AG08395 (cell line): Measurements from ENCODE around the gene LNX1.

Experiments used
- DNase-seq: peaks from one replicate; pipeline ENCODE4 v3.0.0; 2012; ENCODE audit warnings: mixed read lengths, low spot score

Gene LNX1

DNA sequence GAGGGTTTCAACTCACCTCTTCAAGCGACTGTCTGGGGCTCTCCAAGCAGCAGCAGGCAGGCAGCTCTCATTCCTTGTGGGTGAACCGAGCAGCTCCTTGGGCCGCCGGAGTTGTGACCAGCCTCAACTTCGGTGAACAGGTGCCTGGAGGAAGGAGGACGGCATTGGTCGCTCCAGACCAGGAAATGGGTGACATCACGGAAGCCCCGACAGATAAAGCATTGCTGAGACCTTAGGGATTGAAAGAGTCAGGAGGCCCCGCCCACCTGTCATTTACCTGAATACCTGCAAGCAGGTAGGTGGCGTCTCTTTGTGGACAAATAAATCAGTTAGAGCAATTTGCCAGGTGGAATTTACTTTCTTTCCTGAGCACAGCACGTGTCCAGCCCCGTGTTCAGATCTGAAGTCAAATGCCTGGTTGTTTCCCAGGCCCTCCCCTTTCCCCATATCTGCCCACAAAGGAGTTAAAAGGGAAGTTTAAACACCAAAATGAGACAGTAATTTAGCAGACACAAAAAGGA is at the start of gene LNX1:
LNX1 (minus strand) TSS at position 115 of the 521 bp plus-strand sequence. CDS start 17,484 bp downstream, outside the sequence.
- DNase-seq = no peak

DNA sequence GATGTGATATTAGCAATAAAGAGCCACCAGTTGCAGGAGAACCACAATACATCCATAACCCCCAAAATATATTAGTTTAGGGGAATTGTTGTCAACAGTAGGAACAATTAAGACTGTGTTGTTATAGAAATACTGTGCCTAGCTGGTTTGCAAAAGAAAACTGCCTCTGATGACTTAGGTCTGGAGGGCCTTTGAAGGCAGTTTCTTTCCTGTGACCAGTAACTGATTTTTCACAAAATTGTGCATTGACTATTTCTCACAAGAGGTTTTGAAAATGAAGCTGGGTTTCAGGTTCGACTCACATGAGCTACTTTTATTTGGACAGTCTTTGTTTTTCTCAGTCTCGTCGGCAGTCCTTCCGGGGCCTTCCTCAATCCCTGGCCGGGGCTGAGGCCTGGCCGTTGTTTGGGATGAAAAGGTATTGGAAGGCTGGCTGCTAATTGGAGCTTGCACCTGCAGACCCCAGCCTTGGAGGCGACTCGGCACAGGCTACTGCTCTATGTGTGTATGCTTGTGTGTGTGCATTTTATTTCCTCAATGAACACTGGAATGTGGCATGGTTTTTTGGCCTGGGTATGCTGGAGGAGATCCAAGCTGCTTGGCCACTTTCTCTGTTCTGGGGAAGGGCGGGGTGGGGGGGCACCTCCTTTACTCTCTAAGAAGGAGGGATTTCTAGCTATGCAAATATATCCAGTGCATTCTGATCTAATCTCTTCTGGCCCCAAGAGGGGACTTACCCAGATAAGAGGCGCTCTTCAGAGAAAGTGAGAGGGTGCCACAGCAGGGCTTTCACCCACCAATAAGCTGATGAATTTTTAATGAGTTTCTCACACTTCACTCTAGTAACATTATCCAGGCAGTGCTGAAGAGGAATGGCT is 49.5 kb upstream of the LNX1 start:
- DNase-seq = no peak

DNA sequence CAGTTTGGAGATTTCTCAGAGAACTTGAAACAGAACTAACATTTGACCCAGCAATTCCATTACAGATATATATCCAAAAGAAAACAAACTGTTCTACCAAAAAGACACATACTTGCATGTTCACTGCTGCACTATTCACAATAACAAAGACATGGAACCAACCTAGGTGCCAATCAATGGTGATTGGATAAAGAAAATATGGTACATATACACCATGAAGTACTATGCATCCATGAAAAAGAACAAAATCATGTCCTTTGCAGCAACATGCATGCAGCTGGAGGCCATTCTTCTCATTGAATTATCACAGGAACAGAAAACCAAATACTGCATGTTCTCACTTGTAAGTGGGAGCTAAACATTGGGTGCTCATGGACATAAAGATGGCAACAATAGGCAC is 47.6 kb upstream of the LNX1 start:
- DNase-seq = no peak

DNA sequence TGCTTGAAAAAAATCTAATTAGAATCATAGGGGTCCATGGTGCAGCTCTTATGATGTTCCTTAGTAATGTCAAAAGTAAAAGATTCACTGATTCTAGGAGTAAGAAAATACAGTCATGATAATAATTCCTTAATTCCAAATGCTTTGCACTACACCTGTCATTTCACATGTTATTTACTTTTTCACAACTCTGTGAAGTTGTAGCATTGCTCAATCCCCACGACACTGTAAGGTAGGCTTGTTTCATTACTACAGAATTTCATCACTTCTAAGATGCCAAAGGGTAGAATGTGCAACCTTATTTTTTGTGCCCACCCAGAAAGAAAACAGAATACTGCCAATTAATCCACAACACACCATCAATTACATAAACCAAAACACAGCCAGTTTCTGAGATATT is 46.1 kb upstream of the LNX1 start:
- no peak for DNase-seq

DNA sequence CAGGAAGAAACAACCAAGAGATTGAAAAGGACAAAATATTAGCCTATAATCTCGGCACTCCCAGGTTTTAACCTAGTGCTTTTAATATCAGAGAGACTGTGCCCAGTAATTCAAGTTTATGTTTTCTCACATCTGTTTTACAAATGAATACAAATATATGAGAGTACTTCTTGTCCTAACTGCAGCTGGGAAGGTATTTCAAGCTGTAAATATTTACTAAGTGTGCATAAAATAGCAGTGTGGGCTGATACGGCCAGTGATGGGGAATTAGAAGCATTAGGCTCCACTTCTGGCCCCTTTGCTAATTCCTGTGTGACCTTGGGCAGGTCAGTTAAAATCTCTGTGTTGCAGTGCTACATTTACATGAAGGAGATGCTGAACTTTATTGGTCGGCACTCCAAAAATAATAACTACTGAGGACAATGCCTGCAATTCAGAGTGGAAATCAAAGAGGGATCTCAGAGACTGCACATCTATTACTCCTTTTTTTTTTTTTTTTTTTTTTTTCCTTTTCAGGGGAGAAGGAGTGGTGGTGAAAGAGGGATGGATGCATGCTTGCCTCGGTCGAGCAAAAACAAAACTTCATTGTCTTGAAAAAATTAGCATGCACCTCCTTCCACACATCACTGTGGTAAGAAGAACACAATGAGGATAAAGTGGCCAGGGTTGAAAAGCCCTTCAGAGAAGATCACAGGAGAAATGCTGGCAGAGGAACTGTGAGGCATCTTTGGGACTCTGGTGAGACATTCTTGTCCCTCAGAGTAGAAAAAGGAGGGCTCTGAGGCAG is 44.6 kb upstream of the LNX1 start:
- DNase-seq = no peak

DNA sequence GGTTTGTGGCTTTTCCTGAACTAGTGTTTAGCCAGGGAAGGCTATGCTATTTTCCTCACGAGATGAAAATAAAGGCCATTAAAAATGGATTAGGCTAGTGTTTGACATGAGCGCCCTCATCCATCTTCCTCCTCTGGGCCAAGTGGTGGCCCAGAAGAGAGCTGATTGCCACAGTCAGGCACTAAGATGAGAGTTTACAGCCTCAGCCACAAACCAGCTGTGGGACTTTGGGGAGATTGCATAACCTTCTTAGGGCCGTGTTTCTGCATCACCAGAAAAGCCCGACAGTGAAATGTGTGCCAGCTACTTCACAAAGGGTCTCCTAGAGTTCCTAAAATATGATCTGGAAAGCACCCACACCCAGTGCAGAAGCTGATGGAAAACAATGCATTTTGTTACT is 42.3 kb upstream of the LNX1 start:
- DNase-seq = peak; percentile 58

DNA sequence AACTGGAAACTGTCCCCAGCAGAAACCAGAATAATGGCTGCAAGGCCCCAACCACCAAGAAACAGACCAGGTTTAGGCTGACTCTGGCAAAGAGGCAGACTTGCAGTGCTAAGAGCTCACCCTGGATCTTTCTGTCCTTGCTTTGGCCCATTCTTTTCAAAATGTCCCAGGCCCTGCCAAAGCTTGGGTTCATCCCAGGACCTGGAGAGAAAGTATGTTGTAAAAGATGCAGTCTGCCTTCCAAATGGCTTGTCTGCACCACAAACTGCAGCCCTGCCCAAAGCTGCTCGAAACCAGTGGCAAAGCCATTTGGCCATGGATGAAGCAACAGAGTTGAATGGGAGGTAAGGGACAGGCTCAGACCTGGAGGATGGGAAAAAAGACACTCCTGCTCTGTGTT is 38.0 kb upstream of the LNX1 start:
- no peak for DNase-seq

DNA sequence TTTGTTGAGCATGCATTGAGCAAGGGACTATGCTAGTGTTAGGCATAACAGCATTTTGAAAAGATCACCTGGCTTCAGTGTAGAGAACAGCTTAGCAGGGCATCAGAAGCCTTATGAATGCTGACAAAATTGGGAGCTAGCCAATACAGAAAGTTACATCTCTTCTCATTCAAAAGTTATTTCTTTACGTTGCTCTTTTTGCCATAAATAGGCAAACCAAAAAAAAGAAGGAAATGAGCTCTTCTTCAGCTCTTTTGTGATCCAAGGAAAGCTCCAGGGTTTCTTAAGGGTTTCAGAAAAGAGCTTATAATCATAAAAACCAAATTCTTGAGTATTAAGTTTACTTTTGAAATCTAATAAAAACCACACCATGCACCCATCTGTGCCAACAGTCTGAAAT is 35.2 kb upstream of the LNX1 start:
- no peak for DNase-seq

DNA sequence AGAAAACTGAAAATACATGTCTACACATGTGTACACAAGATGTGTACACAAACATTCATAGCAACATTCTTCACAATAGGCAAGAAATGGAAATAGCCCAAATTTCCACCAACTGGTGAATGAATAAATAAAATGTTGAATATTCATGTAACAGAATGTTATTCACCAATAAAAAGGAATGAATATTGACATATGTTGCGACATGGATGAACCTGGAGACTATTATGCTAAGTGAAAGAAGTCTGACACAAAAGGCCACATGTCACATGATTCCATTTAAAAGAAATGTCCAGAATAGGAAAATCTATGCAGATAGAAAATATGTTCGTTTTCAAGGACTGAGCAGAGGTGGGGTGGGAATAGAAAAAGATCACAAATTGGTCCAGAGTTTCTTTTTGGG is 34.6 kb upstream of the LNX1 start:
- DNase-seq = no peak

DNA sequence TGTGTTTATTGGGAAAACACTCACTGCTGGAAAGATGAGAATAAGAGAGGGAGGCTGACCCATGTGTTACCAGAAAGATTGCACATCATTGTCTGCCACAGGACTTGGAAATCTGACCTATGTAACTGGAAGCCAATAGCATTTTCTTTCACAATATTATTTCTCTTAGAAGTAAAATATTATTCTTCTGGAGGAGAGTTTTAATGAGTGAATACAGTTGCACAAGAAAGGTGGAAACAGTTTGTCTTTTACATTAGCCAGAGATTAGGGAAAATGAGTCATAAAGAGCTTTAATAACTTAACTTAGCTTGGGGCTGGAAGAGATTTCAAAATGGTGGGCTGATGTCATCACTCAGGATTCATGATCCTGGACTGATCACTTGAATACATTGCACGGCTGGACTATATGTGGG is 31.5 kb upstream of the LNX1 start:
- peak; percentile 19 for DNase-seq

DNA sequence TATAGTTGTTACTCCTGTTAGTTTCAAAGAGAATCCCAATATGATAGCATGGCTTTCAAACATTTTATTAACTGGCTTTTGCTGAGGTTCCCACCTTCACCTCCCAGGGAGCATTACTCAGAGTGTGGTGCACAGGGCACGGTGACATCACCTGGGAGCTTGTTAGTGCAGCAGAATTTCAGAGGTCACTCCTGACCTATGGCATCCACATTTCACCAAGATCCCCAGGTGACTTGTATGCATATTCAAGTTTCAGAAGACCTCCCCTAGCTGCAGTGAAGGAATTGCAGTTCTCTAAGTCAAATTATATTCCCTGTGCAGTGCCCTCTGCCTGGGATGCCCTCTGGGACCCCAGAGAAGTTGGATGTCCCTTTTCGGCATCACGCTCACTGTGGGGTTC is 29.7 kb upstream of the LNX1 start:
- DNase-seq = no peak

DNA sequence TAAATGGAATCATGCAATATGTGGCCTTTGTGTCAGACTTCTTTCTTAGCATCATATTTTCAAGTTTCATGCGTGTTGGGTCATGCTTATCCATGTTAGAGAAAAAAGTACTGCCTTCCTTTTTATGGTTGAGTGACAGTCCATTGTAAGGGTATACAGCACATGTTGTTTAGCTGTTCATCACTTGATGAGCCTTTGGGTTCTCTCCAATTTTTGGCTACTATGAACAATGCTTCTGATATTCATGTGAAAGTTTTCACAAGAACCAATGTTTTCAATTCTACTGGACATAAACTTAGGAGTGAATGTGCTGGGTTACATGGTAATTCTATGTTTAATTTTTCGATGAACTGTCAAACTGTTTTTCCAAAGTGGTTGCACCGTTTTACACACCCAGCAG is 28.1 kb upstream of the LNX1 start:
- DNase-seq = no peak

DNA sequence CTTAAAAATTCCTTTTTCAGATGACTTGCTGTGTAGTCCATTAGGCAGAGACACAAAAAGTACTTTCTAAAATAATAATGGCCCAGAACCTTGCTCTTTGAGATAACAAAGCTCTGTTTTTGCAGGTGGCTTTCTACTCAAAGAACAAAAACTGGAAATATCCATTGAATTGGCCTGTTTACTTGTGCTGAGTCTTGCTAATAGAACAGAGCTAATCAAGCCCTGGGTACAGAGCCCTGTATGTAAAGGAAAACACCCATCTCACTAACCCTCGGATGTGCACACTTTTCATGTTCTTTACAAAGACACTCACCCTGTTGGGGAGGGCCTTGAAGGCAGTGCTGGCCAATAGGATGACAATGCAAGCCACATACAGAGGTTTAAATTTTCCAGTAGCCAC is 27.0 kb upstream of the LNX1 start:
- no peak for DNase-seq

DNA sequence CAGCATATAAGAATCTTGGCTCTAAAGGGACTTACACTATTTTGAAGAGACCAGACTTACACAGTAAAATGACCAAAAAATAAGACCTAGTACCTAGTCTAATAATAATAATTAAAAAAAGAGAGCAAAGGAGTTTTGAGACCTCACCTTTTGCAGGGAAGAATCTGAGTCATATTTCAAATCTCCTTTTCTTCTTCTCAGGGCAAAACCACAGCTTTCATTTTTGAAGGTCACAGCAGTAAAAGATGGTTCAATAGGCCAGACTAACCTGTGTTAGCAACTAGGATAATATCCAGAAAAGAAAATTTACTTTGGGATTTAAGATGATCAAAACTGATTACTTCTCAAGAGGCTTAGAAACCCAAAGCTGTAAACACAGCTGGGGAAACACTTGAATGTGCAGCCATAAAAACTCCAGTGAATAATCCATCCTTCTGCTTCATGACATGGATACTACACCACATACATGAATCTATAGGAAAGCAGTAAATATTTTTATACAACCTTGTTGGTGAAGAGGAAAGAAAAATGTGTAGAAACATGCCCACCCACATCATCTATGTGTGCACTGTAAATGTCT is 25.9 kb upstream of the LNX1 start:
- DNase-seq = no peak

DNA sequence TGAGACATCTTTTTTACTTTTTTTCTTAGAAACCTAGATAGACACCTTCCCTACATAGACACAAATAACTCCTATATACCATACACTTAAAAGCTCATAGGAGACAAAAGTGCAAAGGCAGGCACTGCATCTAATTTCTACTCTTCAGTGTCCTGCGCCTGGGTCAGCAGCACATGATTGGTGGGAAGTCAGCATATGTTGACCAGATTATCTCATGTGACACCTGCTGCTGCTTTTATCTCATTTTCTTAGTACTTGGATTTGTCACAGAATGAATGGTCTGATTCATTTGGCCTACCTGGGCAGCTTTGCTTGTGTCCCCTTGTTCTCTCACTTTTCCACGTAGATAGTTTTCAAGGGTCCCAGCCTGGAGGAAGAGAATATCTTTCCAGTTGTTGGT is 24.9 kb upstream of the LNX1 start:
- DNase-seq = no peak

DNA sequence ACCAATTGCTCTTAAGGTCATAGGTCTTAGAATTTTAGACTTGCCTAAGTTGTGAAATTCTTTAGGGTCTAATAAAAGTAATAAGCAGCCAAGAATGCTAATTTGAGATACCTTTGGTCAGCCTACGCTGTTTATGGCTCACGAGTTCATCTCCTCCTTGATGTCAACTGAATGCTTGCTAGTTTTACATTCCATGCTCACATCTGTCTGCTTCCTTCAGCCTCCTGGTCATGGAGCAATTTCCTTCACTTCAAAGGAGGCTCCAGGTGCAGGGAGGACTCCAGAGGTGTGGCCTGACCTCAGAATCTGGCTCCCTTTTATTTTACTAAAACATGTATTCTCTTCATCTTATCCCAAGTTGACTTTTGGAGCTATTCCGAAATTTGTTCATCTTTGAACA is 23.3 kb upstream of the LNX1 start:
- no peak for DNase-seq

DNA sequence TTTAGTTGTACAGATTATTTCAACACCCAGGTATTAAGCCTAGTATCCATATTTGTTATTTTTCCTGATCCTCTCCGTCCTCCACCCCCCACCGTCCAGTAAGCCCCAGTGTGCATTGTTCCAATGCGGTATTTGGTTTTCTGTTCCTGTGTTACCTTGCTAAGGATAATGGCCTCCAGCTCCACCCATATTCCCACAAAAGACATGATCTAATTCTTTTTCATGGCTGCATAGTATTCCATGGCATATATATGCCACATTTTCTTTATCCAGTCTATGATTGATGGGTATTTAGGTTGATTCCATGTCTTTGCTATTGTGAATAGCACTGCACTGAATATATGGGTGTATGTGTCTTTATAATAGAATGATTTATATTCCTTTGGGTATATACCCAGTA is 22.1 kb upstream of the LNX1 start:
- DNase-seq = no peak

DNA sequence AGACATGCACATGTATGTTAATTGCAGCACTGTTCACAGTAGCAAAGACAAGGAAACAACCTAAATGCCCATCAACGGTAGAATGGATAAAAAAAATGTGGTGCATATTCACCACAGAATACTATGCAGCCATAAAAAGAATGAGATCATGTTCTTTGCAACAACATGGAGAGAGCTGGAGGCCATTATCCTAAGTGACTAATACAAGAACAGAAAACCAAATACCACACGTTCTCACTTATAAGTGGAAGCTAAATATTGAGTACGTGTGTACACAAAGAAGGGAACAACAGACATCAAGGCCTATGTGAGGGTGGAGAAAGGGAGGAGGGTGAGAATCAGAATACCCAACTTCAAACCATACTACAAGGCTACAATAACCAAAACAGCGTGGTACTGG is 17.4 kb upstream of the LNX1 start:
- no peak for DNase-seq

DNA sequence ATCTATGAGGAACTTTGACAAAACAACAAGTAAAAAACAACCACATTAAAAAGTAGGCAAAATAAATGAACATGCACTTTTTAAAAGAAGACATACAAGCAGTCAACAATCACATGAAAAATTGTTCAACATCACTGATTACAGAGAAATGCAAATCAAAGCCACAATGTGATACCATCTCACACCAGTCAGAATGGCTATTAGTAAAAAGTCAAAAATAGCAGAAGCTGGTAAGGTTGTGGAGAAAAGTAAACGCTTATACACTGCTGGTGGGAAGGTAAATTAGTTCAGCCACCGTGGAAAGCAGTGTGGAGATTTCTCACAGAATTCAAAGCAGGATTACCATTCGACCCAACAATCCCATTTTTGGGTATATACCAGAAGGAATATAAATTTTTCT is 17.0 kb upstream of the LNX1 start:
- DNase-seq = no peak

DNA sequence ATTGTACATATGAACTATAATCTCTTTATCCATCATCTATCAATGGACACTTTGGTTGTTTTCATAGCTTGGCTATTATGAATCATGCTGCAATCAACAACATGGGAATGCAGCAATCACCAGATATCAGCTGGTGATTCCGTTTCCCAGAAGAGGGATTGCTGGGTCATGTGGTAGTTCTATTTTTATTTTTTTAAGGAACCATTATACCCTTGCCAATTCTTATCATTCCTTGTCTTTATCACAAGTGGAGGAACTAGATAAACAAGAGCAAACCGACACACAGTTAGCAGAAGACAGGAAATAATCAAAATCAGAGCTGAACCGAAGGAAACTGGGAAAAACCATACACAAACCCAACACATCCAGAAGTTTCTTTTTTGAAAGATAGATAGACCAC is 14.5 kb upstream of the LNX1 start:
- no peak for DNase-seq

DNA sequence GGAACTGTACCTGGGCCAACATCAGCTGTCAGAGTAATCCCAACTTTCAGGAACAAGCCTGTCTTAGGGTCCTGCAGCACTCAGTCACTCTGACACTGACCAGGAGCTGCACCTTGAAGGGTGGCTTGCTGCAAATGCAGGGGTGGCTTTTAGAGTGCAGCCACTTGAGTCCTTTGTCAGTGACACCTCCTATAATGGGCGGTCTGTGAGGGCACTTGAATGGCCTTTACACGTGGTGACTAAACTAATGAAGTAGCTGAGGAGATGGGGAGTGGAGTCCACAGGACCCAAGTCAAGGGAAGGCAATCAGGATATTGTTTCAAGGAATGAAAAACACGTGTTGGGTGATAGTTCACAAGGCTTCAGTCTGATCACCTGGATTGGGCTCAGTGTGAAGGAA is 11.1 kb upstream of the LNX1 start:
- DNase-seq = no peak

DNA sequence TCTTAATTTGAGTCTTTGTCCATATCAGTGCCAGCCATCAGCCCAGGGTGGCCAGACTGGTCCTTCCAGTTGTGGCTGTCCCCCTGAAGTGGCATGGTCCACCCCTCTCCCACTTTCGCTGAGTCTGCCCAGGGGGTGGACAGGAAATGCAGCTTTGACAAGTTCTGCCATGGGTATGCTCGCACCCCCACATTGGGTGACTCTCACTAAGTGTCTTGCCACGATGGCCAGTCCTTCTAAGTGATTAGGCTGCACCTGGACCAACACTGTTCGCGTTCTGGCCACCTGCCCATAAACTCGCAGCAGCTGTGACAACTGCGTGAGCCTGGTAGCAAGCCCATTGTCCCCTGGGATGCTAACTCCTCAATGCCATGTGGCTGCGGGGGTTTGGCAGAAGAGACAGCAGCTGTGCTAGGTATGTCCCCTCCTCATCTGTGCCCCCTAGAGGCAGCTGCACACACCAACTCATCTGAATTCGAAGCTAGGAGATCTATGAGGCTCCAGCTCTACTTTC is 10.0 kb upstream of the LNX1 start:
- no peak for DNase-seq

DNA sequence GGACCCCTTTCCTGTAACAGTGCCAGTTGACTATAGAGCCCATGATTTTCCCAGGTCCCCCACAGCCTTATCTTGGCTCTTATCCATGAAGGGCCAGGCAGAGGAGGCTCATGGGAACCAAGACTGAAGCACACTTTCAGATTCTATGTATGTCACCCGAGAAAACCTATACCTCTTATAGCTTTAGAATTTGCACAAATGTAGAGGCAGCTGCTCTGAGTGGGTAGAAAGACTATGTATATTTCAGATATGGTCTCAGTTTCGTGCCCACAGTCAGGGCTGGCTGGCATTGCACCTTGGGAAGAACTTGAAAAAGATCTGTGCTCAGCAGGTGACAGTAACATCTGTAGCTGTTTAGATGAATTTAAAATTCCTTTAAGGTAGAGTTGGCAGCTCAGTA is 8.3 kb upstream of the LNX1 start:
- no peak for DNase-seq
